ENCODE results near the gene TSPOAP1.

- no peak for TF ChIP-seq CTCF (IDR thresholded peaks at IDR 0.05)
- TF ChIP-seq POLR2A (IDR thresholded peaks at IDR 0.05) = no peak
Observed at GRCh38 chr17:58326609-58327362, 1.8 kb downstream of the TSPOAP1 start.

Data from uterus (tissue), 2 donors.